Measurements from ENCODE around the gene EIF6. TPM values are rescaled to one million over a fixed set of nuclear protein-coding genes. Genes with fewer than 3 reads are reported as not detected.

The EIF6 gene
- total RNA-seq, 2 experiments from 2014 or later, result 24.9 to 25.8 TPM

GRCh38 chr20:35279040-35279439 is 5.5 kb downstream of the EIF6 start:
- CTCF ChIA-PET, result no interaction called here
- intact Hi-C loops (cut with DNase I, micrococcal nuclease), result loop anchor here in 1 of 2 experiments (5.0 to 10.0 kb wide), 6 partner anchors 132 to 977 kb away; partner anchors contain the start of genes AHCY, EDEM2, GGT7 and GSS
- POLR2A ChIA-PET, result interaction anchor here (2.6 kb wide), 1 partner anchor 675 kb away, joined by 19 read pairs; the partner anchor contains the start of gene SCAND1
- Mint-ChIP-seq H3K27ac (peak overlapping the region; percentile 97), H3K36me3 (ENCODE audit: low read depth) (peaks cover 49% of the 10 kb centered on the region), H3K4me3 (peak overlapping the region; percentile 86), H3K9me3 (no peaks in the 10 kb centered on the region), H3K27me3 (no peaks in the 10 kb centered on the region), H3K4me1 (ENCODE audit: low read depth) (peaks cover 41% of the 10 kb centered on the region)
- DNase-seq (no peak), ATAC-seq (ENCODE audit: poor library complexity) (no peak)
- Histone ChIP-seq H3K36me3 (ENCODE audit: insufficient read depth, low read length) (peaks cover 42% of the 10 kb centered on the region), H3K9me3 (ENCODE audit: control insufficient read depth in 1 of 2, insufficient read depth in 1 of 2, low read length in 2 of 2) (no peaks in the 10 kb centered on the region), H3K4me3 (ENCODE audit: low read length) (no peak overlapping the region), H3K27ac (ENCODE audit: low read depth in 1 of 2, low read length in 2 of 2) (peak overlapping the region; percentile 93 to 95), H3K27me3 (ENCODE audit: control insufficient read depth in 1 of 2, insufficient read depth in 2 of 2, low read length in 2 of 2) (no peaks in the 10 kb centered on the region), H3K4me1 (ENCODE audit: insufficient read depth, low read length) (peaks cover 50% of the 10 kb centered on the region)
- TF ChIP-seq CTCF (IDR thresholded peaks at IDR 0.05), result no peak

- POLR2A ChIA-PET, result interaction anchor here (0.6 to 2.6 kb wide), 22 partner anchors 9 to 975 kb away, joined by 3 to 19 read pairs (median 3); partner anchors contain the start of genes CEP250, DYNLRB1, EDEM2 and ITCH
- peak within 1 kb of the TSS; percentile 93 to 95 for H3K27ac ChIP-seq (ENCODE audit: low read depth in 1 of 2, low read length in 2 of 2)
- DNase-seq (peak; percentile 79 to 96 (median 86)), ATAC-seq (ENCODE audit: poor library complexity) (peak; percentile 86)
- no peaks in the 10 kb centered on the region for H3K9me3 Mint-ChIP-seq
- H3K4me1 Mint-ChIP-seq (ENCODE audit: low read depth), result peaks cover 35% of the 10 kb centered on the region
- H3K4me3 Mint-ChIP-seq, result peak within 1 kb of the TSS; percentile 96
- H3K36me3 Mint-ChIP-seq (ENCODE audit: low read depth), result peaks cover 40% of the 10 kb centered on the region
- H3K4me3 ChIP-seq (ENCODE audit: low read length), result peak within 1 kb of the TSS; percentile 76
- peaks cover 50% of the 10 kb centered on the region for H3K36me3 ChIP-seq (ENCODE audit: insufficient read depth, low read length)
- H3K27ac Mint-ChIP-seq, result peak within 1 kb of the TSS; percentile 97
- peaks cover 39% of the 10 kb centered on the region for H3K4me1 ChIP-seq (ENCODE audit: insufficient read depth, low read length)
- TF ChIP-seq CTCF (IDR thresholded peaks at IDR 0.05), result peak; percentile 20
- no peaks in the 10 kb centered on the region for H3K9me3 ChIP-seq (ENCODE audit: control insufficient read depth in 1 of 2, insufficient read depth in 1 of 2, low read length in 2 of 2)
- CTCF ChIA-PET, result interaction anchor here (1.1 to 1.5 kb wide), 3 partner anchors 26 to 676 kb away, joined by 3 to 7 read pairs (median 3); partner anchors contain the start of gene SCAND1
- intact Hi-C loops (cut with DNase I, micrococcal nuclease), result loop anchor here in 1 of 2 experiments (2.0 to 10.0 kb wide), 7 partner anchors 130 to 975 kb away; partner anchors contain the start of genes AHCY, EDEM2, GGT7 and GSS
- no peaks in the 10 kb centered on the region for H3K27me3 ChIP-seq (ENCODE audit: control insufficient read depth in 1 of 2, insufficient read depth in 2 of 2, low read length in 2 of 2)
- H3K27me3 Mint-ChIP-seq, result no peaks in the 10 kb centered on the region
These were observed 6.8 kb downstream of the EIF6 start, which contains the start of gene MMP24OS for GRCh38 chr20:35277531-35278395. TSS of gene MMP24OS (minus strand) at chr20:35278122. CDS start at chr20:35277929, 193 bp downstream.

- Mint-ChIP-seq H3K36me3 (ENCODE audit: low read depth) (peaks cover 37% of the 10 kb centered on the region), H3K4me1 (ENCODE audit: low read depth) (peaks cover 33% of the 10 kb centered on the region), H3K4me3 (peak overlapping the region; percentile 96), H3K27me3 (no peaks in the 10 kb centered on the region), H3K9me3 (no peaks in the 10 kb centered on the region), H3K27ac (peak overlapping the region; percentile 97)
- Histone ChIP-seq H3K4me1 (ENCODE audit: insufficient read depth, low read length) (peaks cover 37% of the 10 kb centered on the region), H3K4me3 (ENCODE audit: low read length) (peak overlapping the region; percentile 76), H3K27me3 (ENCODE audit: control insufficient read depth in 1 of 2, insufficient read depth in 2 of 2, low read length in 2 of 2) (no peaks in the 10 kb centered on the region), H3K36me3 (ENCODE audit: insufficient read depth, low read length) (peaks cover 47% of the 10 kb centered on the region), H3K27ac (ENCODE audit: low read depth in 1 of 2, low read length in 2 of 2) (peak overlapping the region; percentile 93 to 95), H3K9me3 (ENCODE audit: control insufficient read depth in 1 of 2, insufficient read depth in 1 of 2, low read length in 2 of 2) (no peaks in the 10 kb centered on the region)
- POLR2A ChIA-PET, result interaction anchor here (0.5 to 2.6 kb wide), 9 partner anchors 8 to 677 kb away, joined by 3 to 19 read pairs (median 3); partner anchors contain the start of gene SCAND1
- TF ChIP-seq CTCF (IDR thresholded peaks at IDR 0.05), result peak; percentile 2
- DNase-seq (no peak), ATAC-seq (ENCODE audit: poor library complexity) (no peak)
- intact Hi-C loops (cut with DNase I, micrococcal nuclease), result loop anchor here in 1 of 2 experiments (2.0 to 10.0 kb wide), 7 partner anchors 130 to 975 kb away; partner anchors contain the start of genes AHCY, EDEM2, GGT7 and GSS
- CTCF ChIA-PET, result interaction anchor here (1.1 to 1.5 kb wide), 3 partner anchors 27 to 677 kb away, joined by 3 to 7 read pairs (median 3); partner anchors contain the start of gene SCAND1
These were observed 7.4 kb downstream of the EIF6 start for GRCh38 chr20:35277127-35277526.
